K562 (cell line): ENCODE measurements around the gene DSTYK. TPM values are rescaled to one million over a fixed set of nuclear protein-coding genes. Genes with fewer than 3 reads are reported as not detected.

Experiments
- BHLHE40 ChIP-seq: IDR thresholded peaks from 2 replicates; pipeline ENCODE4 v1.6.1; 2011; ENCODE audit warnings: low read length, improper control_type of control experiment
- DACH1 ChIP-seq: fragments of 450-650 bp; IDR thresholded peaks from 2 replicates; pipeline ENCODE4 v1.6.1; 2018; ENCODE audit not compliant: partially characterized antibody
- E2F3 ChIP-seq: fragments of 250-450 bp; sonication (Bioruptor Pico); IDR thresholded peaks from 2 replicates; pipeline ENCODE4 v1.4.0; 2020; ENCODE audit warnings: mild to moderate bottlenecking
- E2F6 ChIP-seq, 2 experiments: IDR thresholded peaks; 2 replicates each; pipeline ENCODE4 v1.6.1; 2011; ENCODE audit warnings: borderline replicate concordance in 1 of 2, control low read depth in 1 of 2, low read depth in 1 of 2, low read length in 1 of 2, mild to moderate bottlenecking in 1 of 2, mixed read lengths in 1 of 2, moderate library complexity in 1 of 2; ENCODE audit not compliant: insufficient read depth in 1 of 2, insufficient read length in 1 of 2, poor library complexity in 1 of 2, severe bottlenecking in 1 of 2; ENCODE audit errors: extremely low read depth in 1 of 2
- MNT ChIP-seq, 2 experiments: fragments of 450-650 bp; conservative IDR thresholded peaks; 2 replicates each; pipeline ENCODE4 v1.6.1; 2017; ENCODE audit warnings: mild to moderate bottlenecking in 2 of 2, moderate library complexity in 2 of 2
- MYC ChIP-seq, 2 experiments: fragments of 250-450 bp in 1 of 2; sonication (Bioruptor Pico) in 1 of 2; IDR thresholded peaks; 2 replicates each; pipeline versions ENCODE4 v1.5.1 to v1.6.1; 2012 to 2021; ENCODE audit warnings: low read depth in 2 of 2, borderline replicate concordance in 1 of 2, improper control_type of control experiment in 1 of 2, low read length in 1 of 2, mild to moderate bottlenecking in 1 of 2, moderate library complexity in 1 of 2
- PKNOX1 ChIP-seq: fragments of 450-650 bp; IDR thresholded peaks from 2 replicates; pipeline ENCODE4 v1.6.1; 2016
- RBFOX2 ChIP-seq: fragments of 200-400 bp; formaldehyde crosslinking; IDR thresholded peaks from 2 replicates; pipeline ENCODE4 v1.6.1; 2017; ENCODE audit warnings: low read depth, mild to moderate bottlenecking, low read length, moderate library complexity
- SMAD1 ChIP-seq: fragments of 150-350 bp; IDR thresholded peaks from 2 replicates; pipeline ENCODE4 v1.6.1; 2014; ENCODE audit warnings: low read length, low read depth; ENCODE audit not compliant: partially characterized antibody
- SMAD4 ChIP-seq: fragments of 250-450 bp; sonication (Bioruptor Pico); conservative IDR thresholded peaks from 2 replicates; pipeline ENCODE4 v1.8.0; 2021; ENCODE audit warnings: inconsistent platforms, mild to moderate bottlenecking, moderate library complexity
- SMARCA4 ChIP-seq: fragments of 450-650 bp; IDR thresholded peaks from 2 replicates; pipeline ENCODE4 v1.6.1; 2016
- USF1 ChIP-seq: sonication (generic); formaldehyde crosslinking; IDR thresholded peaks from 2 replicates; pipeline ENCODE4 v1.9.0; 2022; ENCODE audit warnings: mild to moderate bottlenecking, missing genetic modification reagents
- ZFX ChIP-seq: sonication (generic); formaldehyde crosslinking; IDR thresholded peaks from 2 replicates; pipeline ENCODE4 v1.8.0; 2022; ENCODE audit warnings: mild to moderate bottlenecking, missing genetic modification reagents, moderate library complexity
- ZKSCAN1 ChIP-seq: fragments of 150-350 bp; IDR thresholded peaks from 2 replicates; pipeline ENCODE4 v1.6.1; 2016; ENCODE audit warnings: low read depth, low read length
- ZNF316 ChIP-seq: fragments of 450-650 bp; IDR thresholded peaks from 2 replicates; pipeline ENCODE4 v1.6.1; 2016
- ZNF507 ChIP-seq: conservative IDR thresholded peaks from 2 replicates; pipeline ENCODE4 v1.6.1; 2017; ENCODE audit warnings: missing genetic modification characterization, missing compliant biosample characterization
- polyA plus RNA-seq, 8 experiments: library from polyadenylated mRNA; depleted of rRNA in 4 of 8; stranded (reverse) in 5 of 8; unstranded in 3 of 8; fragments of >200 nt; fragmentation: Nextera tagmentation in 2 of 8; fragmentation: Illumina TruSeq in 1 of 8; extraction: Ambion mirVana in 2 of 8; extraction: Trizol in 1 of 8; gene quantifications; 2 replicates each; pipeline versions ENCODE4 v1.2.1 to v1.2.3, GENCODE V29; 2011 to 2014; ENCODE audit warnings: inconsistent platforms in 1 of 8, missing spikeins in 1 of 8
- total RNA-seq, 7 experiments: library from RNA; depleted of rRNA in 6 of 7; stranded (reverse); fragments of >200 nt in 6 of 7; fragmentation: Illumina TruSeq in 2 of 7; extraction: Trizol in 2 of 7; gene quantifications; 2 replicates each; pipeline versions ENCODE4 v1.2.1 to v1.2.3, GENCODE V29; 2011 to 2021; ENCODE audit warnings: low replicate concordance in 1 of 7
- TF ChIP-seq, protein P1 (sequence below), 3 experiments: fragments of 200-800 bp in 1 of 3; fragments of 250-450 bp in 1 of 3; fragments of 450-650 bp in 1 of 3; sonication (Bioruptor Pico) in 1 of 3; sonication (Bioruptor generic) in 1 of 3; formaldehyde crosslinking in 1 of 3; IDR thresholded peaks; 2 replicates each; pipeline versions ENCODE4 v1.6.1 to v1.8.0; 2016 to 2022; ENCODE audit warnings: mild to moderate bottlenecking in 2 of 3, missing genetic modification characterization in 2 of 3, missing compliant biosample characterization in 1 of 3, moderate library complexity in 1 of 3

DSTYK gene
- total and polyA plus RNA-seq, 9 of the 15 experiments (the other 6 are each of a cell fraction or from before 2014, with no cell fraction given), result 4.2 to 7.1 (median 6.2) TPM

DNA sequence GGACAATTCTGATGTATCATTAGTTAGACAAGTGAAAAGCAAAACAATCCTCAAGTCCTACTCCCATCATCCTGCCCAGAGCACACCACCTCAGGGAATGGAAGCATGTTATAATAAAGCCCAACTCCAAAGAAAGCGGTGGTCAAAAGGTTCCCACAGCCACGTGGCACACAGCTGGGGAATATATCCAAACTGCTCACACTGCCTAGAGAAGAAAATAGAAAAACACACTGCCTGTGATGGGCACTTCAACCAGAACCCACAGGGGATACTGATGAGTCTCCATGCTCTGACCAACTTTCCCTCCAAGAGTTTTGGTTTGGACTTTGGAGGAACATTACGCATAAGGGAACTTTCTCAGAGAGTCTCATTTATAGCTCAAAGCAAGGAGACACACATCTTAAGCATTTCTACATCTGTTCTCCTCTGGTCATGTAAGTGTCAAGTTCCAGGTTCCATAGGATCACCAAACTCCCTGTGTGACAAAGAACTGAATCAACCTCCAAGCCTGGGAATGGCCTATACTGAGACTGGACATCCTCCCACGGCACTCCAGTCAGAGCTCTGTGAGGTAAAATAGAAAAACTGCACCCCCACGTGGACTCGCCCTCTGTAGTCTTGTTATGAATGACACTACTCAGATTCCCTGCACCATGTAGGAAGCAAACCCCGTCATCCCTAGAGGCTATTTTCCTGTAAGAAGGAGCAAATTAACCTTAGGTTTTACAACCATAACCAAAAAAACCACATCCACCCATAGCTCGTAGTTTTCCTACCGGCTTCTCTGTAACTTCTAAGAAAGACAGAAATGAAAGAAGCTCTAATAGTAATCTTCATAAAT, 12.2 kb downstream of the DSTYK start (continued):
- TF ChIP-seq DACH1 (no peak), SMAD1 (no peak), ZFX (no peak), E2F3 (CRISPR knock-in tag) (no peak), PKNOX1 (peak; percentile 42; the same call in 1 of the 2 replicates), RBFOX2 (no peak), ZNF507 (tag) (no peak), ZNF316 (no peak), MNT (conservative IDR thresholded peaks at IDR 0.05) (peak in 1 of 2 experiments; percentile 37; a peak in 1 of 4 replicates), SMARCA4 (no peak), BHLHE40 (no peak), USF1 (CRISPR knock-in tag) (peak; percentile 44; the same call in 1 of the 2 replicates), E2F6 (IDR thresholded peaks at IDR 0.05; ENCODE audit: borderline replicate concordance in 1 of 2, extremely low read depth in 1 of 2, insufficient read depth in 1 of 2, insufficient read length in 1 of 2, low read depth in 1 of 2, low read length in 1 of 2, poor library complexity in 1 of 2, severe bottlenecking in 1 of 2) (no peak), ZKSCAN1 (no peak), MYC (IDR thresholded peaks at IDR 0.05; ENCODE audit: low read depth, low read length) (0 out of 2 replicates have a peak, but pooled peaks have one; percentile 45), MYC (CRISPR knock-in tag; IDR thresholded peaks at IDR 0.05; ENCODE audit: borderline replicate concordance, low read depth) (no peak), SMAD4 (peak; percentile 52; the same call in 1 of the 2 replicates)
- TF ChIP-seq, protein P1, sequence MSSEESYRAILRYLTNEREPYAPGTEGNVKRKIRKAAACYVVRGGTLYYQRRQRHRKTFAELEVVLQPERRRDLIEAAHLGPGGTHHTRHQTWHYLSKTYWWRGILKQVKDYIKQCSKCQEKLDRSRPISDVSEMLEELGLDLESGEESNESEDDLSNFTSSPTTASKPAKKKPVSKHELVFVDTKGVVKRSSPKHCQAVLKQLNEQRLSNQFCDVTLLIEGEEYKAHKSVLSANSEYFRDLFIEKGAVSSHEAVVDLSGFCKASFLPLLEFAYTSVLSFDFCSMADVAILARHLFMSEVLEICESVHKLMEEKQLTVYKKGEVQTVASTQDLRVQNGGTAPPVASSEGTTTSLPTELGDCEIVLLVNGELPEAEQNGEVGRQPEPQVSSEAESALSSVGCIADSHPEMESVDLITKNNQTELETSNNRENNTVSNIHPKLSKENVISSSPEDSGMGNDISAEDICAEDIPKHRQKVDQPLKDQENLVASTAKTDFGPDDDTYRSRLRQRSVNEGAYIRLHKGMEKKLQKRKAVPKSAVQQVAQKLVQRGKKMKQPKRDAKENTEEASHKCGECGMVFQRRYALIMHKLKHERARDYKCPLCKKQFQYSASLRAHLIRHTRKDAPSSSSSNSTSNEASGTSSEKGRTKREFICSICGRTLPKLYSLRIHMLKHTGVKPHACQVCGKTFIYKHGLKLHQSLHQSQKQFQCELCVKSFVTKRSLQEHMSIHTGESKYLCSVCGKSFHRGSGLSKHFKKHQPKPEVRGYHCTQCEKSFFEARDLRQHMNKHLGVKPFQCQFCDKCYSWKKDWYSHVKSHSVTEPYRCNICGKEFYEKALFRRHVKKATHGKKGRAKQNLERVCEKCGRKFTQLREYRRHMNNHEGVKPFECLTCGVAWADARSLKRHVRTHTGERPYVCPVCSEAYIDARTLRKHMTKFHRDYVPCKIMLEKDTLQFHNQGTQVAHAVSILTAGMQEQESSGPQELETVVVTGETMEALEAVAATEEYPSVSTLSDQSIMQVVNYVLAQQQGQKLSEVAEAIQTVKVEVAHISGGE (CRISPR knock-in tag; IDR thresholded peaks at IDR 0.05), result peak in 1 of 3 experiments; percentile 62; a peak in 1 of 6 replicates
